ENCODE measurements around the gene TPM1. TPM values are rescaled to one million over a fixed set of nuclear protein-coding genes. Genes with fewer than 3 reads are reported as not detected.

TPM1 gene
- total and polyA plus RNA-seq, 7 donors, result 1,097 to 5,131 (median 2,822) TPM

GRCh38 chr15:63045465-63045840 lies 2.9 kb downstream of the TPM1 start:
- peak overlapping the region; percentile 94 for H3K27ac ChIP-seq
- ATAC-seq (no peak), DNase-seq (no peak)
- peak overlapping the region; percentile 75 for H3K4me3 ChIP-seq
- H3K27me3 ChIP-seq (ENCODE audit: insufficient read depth in 3 of 3, low read length in 2 of 3), result peaks cover 0 to 4% (median 0%) of the 10 kb centered on the region in 3 donors
- intact Hi-C loops (cut with DNase I), result loop anchor here (5.0 kb wide), 2 partner anchors 47 to 263 kb away; no protein-coding TSS in a partner anchor
- H3K9me3 ChIP-seq, result no peaks in the 10 kb centered on the region
- WGBS, 3 donors, result 35 to 67% (median 56%) methylated on average over 3 of the region's 3 CpGs
- TF ChIP-seq CTCF (IDR thresholded peaks at IDR 0.05), result no peak
- H3K36me3 ChIP-seq (ENCODE audit: insufficient read depth in 1 of 2, low read depth in 1 of 2), result peaks cover 0 to 7% of the 10 kb centered on the region in 2 donors
- peaks cover 46% of the 10 kb centered on the region for H3K4me1 ChIP-seq

- Histone ChIP-seq H3K9me3 (no peaks in the 10 kb centered on the region), H3K27ac (peak overlapping the region; percentile 94), H3K4me1 (peaks cover 47% of the 10 kb centered on the region), H3K4me3 (peak overlapping the region; percentile 75), H3K36me3 (ENCODE audit: insufficient read depth in 1 of 2, low read depth in 1 of 2) (peaks cover 0 to 10% of the 10 kb centered on the region in 2 donors), H3K27me3 (ENCODE audit: insufficient read depth in 3 of 3, low read length in 2 of 3) (peaks cover 0 to 4% (median 0%) of the 10 kb centered on the region in 3 donors)
- intact Hi-C loops (cut with DNase I), result loop anchor here (5.0 kb wide), 2 partner anchors 46 to 264 kb away; no protein-coding TSS in a partner anchor
- DNase-seq, result no peak
- no peak for ATAC-seq
- 53 to 89% (median 62%) methylated on average over 3 of the region's 3 CpGs for WGBS, 3 donors
- TF ChIP-seq CTCF (IDR thresholded peaks at IDR 0.05), result no peak
Measured at GRCh38 chr15:63045879-63046278, 3.3 kb downstream of the TPM1 start.

GRCh38 chr15:63046917-63047760 lies 4.6 kb downstream of the TPM1 start:
- Histone ChIP-seq H3K27ac (peak overlapping the region; percentile 94), H3K4me1 (peaks cover 56% of the 10 kb centered on the region), H3K4me3 (peak overlapping the region; percentile 75), H3K27me3 (ENCODE audit: insufficient read depth in 3 of 3, low read length in 2 of 3) (no peaks in the 10 kb centered on the region), H3K36me3 (ENCODE audit: insufficient read depth in 1 of 2, low read depth in 1 of 2) (peaks cover 0 to 13% of the 10 kb centered on the region in 2 donors), H3K9me3 (no peaks in the 10 kb centered on the region)
- 56 to 76% (median 56%) methylated on average over 8 of the region's 8 CpGs for WGBS, 3 donors
- intact Hi-C loops (cut with DNase I), result loop anchor here (1.0 to 5.0 kb wide), 3 partner anchors 45 to 265 kb away; no protein-coding TSS in a partner anchor
- no peak for DNase-seq
- no peak for TF ChIP-seq CTCF (IDR thresholded peaks at IDR 0.05)
- no peak for ATAC-seq

- peak overlapping the region; percentile 94 for H3K27ac ChIP-seq
- peaks cover 62% of the 10 kb centered on the region for H3K4me1 ChIP-seq
- H3K36me3 ChIP-seq (ENCODE audit: insufficient read depth in 1 of 2, low read depth in 1 of 2), result peaks cover 0 to 13% of the 10 kb centered on the region in 2 donors
- peak overlapping the region; percentile 75 for H3K4me3 ChIP-seq
- no peaks in the 10 kb centered on the region for H3K27me3 ChIP-seq (ENCODE audit: insufficient read depth in 3 of 3, low read length in 2 of 3)
- DNase-seq (no peak), ATAC-seq (no peak)
- intact Hi-C loops (cut with DNase I), result loop anchor here (1.0 to 5.0 kb wide), 3 partner anchors 45 to 265 kb away; no protein-coding TSS in a partner anchor
- WGBS, 3 donors, result 12 to 18% (median 13%) methylated on average over 12 of the region's 12 CpGs
- H3K9me3 ChIP-seq, result no peaks in the 10 kb centered on the region
- no peak for TF ChIP-seq CTCF (IDR thresholded peaks at IDR 0.05)
Measured at GRCh38 chr15:63047792-63048114, 5.2 kb downstream of the TPM1 start.
